Ovary (tissue), 9 donors: ENCODE results near the gene PPP6C. TPM values are rescaled to one million over a fixed set of nuclear protein-coding genes. Genes with fewer than 3 reads are reported as not detected.
"Not testable (repeated sequence)": the region's sequence is repeated elsewhere in the genome, so short reads cannot be mapped to it uniquely, and the experiment has no call there.

ENCODE experiments used
- DNase-seq, 5 donors: peaks; one replicate each; pipeline ENCODE4 v3.0.0-alpha.2; 2019 to 2020
- H3K27ac ChIP-seq, 2 donors: fragments of 200-600 bp; one replicate each; pipeline versions ENCODE4 v1.5.1 to v1.8.0; 2019 to 2022
- H3K27me3 ChIP-seq: fragments of 200-600 bp; one replicate; pipeline ENCODE4 v1.8.0; 2022
- H3K36me3 ChIP-seq: fragments of 200-600 bp; sonication (generic); one replicate; pipeline ENCODE4 v1.5.1; 2019
- H3K4me1 ChIP-seq: one replicate; pipeline ENCODE4 v1.8.1; 2013; ENCODE audit warnings: mild to moderate bottlenecking, moderate library complexity; ENCODE audit not compliant: insufficient read depth
- H3K4me3 ChIP-seq: fragments of 200-600 bp; sonication (generic); one replicate; pipeline ENCODE4 v1.5.1; 2017
- H3K9me3 ChIP-seq, 2 donors: fragments of 200-600 bp in 1 of 2; sonication (generic) in 1 of 2; one replicate each; pipeline versions ENCODE4 v1.5.1 to v1.8.1; 2013 to 2019; ENCODE audit warnings: mild to moderate bottlenecking in 1 of 2, moderate library complexity in 1 of 2
- CTCF ChIP-seq, 3 donors: fragments of 450-650 bp in 2 of 3; fragments of 200-600 bp in 1 of 3; IDR thresholded peaks; one replicate each; pipeline versions ENCODE4 v1.5.1 to v1.8.0; 2016 to 2022; ENCODE audit warnings: antibody characterized with exemption in 3 of 3, mild to moderate bottlenecking in 1 of 3
- EP300 ChIP-seq: sonication (generic); formaldehyde crosslinking; IDR thresholded peaks from one replicate; pipeline ENCODE4 v1.6.1; 2017; ENCODE audit warnings: antibody characterized with exemption
- POLR2A ChIP-seq: fragments of 450-650 bp; IDR thresholded peaks from one replicate; pipeline ENCODE4 v1.6.1; 2017; ENCODE audit warnings: antibody characterized with exemption, mild to moderate bottlenecking, moderate library complexity
- WGBS, 3 donors: extraction: QIAGEN DNeasy Blood & Tissue Kit in 1 of 3; methylation state at CpG; one replicate each; pipeline versions ENCODE4 v1.1.5 to v1.1.7; 2013 to 2017; 5-methylcytosine and 5-hydroxymethylcytosine counted together
- intact Hi-C, 4 donors: fragments of 100-400 bp; cut with DNase I; formaldehyde crosslinking; loops; one replicate each; pipeline versions ENCODE4 v1.11.0 to v1.15.1; 2022 to 2023
- polyA plus RNA-seq, 2 donors: library from polyadenylated mRNA; stranded (reverse); fragments of 200-250 nt in 1 of 2; fragments of 350-450 nt in 1 of 2; fragmentation: Illumina TruSeq in 1 of 2; extraction: RNeasy Lipid Tissue Mini Kit (QIAGEN cat#74804) in 1 of 2; gene quantifications; one replicate each; pipeline ENCODE4 v1.2.3, GENCODE V29; 2013 to 2014
- total RNA-seq, 7 donors: library from RNA; depleted of rRNA in 2 of 7; stranded (reverse); fragments of >200 nt in 2 of 7; fragmentation: NEBNext Ultra II Directional in 3 of 7; extraction: Animal tissue kit (Norgen Biotek cat#: 25700) in 3 of 7; gene quantifications; one replicate each; pipeline versions ENCODE4 v1.1.0 to v1.2.4, GENCODE V29; 2016 to 2023
- donor health status: DM: no; HTN: no; CAD: no; lungs with moderate emphysema.
- donor health status: DM: no; HTN: no; CAD: no.
- donor health status: Bipolar disorder and iron deficiency.
- donor health status: DM: yes; HTN: yes; CAD: no.
- donor health status: DM: no; HTN: no; CAD: no.
- donor health status: DM: yes; HTN: yes; CAD: no.

The PPP6C gene
- total and polyA plus RNA-seq, 9 donors: 18.2 to 46.6 (median 34.6) TPM

DNA sequence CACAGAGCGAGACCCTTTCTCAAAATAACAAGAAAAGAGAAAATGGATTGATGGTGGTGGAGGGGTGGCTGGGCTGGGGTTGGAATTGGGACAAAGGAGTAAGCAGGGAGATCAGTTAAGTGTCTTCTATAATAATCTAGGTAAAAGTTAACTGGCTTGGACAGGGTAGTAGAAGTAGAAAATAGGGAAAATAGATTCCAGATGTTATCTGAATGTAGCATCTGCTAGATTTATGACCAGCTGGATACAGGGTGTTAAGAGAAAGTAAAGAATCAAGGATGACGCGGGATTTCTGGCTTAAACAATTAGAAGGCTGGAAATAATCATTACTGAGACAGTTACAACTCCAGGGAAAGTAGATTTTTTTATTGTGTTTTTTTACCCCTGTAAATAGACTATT is 13.0 kb downstream of the PPP6C start:
- intact Hi-C loops: no loop called here
- H3K27ac ChIP-seq: no peak overlapping the region

DNA sequence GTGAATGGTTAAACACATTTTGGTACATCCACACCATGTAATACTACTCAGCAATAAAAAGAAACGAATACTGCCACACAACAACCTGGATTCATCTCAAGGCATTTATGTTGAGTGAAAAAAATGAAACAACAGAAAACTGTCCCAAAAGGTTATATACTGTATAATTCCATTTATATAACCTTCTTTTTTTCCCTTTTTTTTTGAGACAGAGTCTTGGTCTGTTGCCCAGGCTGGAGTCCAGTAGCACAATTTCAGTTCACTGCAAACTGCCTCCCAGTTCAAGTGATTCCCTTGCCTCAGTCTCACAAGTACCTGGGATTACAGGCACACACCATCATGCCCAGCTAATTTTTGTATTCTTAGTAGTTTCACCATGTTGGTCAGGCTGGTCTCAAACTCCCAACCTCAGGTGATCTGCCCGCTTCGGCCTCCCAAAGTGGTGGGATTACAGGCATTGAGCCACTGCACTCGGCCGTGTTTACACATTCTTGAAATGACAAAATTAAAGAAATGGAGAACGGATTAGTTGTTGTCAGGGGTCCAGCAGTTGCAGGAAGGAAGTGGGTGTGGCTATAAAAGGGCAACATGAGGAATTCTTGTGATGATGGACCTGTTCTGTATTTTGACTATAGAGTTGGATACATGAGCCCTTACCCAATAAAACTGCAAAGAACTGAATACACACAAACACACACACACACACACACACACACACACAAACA is 17.4 kb downstream of the PPP6C start:
- Histone ChIP-seq H3K27me3 (no peaks in the 10 kb centered on the region), H3K9me3 (no peaks in the 10 kb centered on the region), H3K36me3 (no peaks in the 10 kb centered on the region), H3K27ac (no peak overlapping the region), H3K4me1 (no peaks in the 10 kb centered on the region), H3K4me3 (no peak overlapping the region)
- no peak for DNase-seq
- TF ChIP-seq CTCF (IDR thresholded peaks at IDR 0.05) (no peak), EP300 (no peak), POLR2A (no peak)
- WGBS, 3 donors: 37 to 47% (median 44%) methylated on average over 6 of the region's 6 CpGs
- intact Hi-C loops: no loop called here

More for the DNA sequence above, 13.0 kb downstream of the PPP6C start:
- DNase-seq: no peak
- no peaks in the 10 kb centered on the region for H3K36me3 ChIP-seq
- 74 to 93% (median 86%) methylated on average over 3 of the region's 3 CpGs for WGBS, 3 donors
- H3K27me3 ChIP-seq: no peaks in the 10 kb centered on the region
- no peaks in the 10 kb centered on the region for H3K4me1 ChIP-seq
- H3K4me3 ChIP-seq: no peak overlapping the region
- TF ChIP-seq POLR2A (no peak), CTCF (IDR thresholded peaks at IDR 0.05) (no peak), EP300 (no peak)
- H3K9me3 ChIP-seq: no peaks in the 10 kb centered on the region

DNA sequence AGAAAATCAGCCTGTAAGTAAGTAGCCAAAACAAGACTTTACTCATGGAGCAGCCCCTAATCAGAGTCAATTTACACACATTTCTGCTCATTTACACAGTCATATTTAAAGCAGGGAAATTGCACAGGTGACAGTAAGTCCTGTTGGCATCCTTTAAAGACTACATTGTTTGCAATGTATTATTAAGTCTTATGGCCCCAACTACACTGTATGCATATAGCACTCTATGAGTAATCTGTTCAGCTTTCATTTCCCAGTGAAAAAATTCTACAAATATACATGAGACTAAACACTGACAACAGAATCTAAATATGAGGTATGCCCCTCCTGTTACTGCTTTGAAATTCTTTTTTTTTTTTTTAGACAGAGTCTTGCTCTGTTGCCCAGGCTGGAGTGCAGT is 19.7 kb downstream of the PPP6C start:
- TF ChIP-seq POLR2A: no peak
- Histone ChIP-seq H3K36me3 (no peaks in the 10 kb centered on the region), H3K4me3 (no peak overlapping the region), H3K4me1 (no peaks in the 10 kb centered on the region), H3K27me3 (no peaks in the 10 kb centered on the region), H3K9me3 (no peaks in the 10 kb centered on the region), H3K27ac (no peak overlapping the region)
- no peak for DNase-seq
- intact Hi-C loops: no loop called here

DNA sequence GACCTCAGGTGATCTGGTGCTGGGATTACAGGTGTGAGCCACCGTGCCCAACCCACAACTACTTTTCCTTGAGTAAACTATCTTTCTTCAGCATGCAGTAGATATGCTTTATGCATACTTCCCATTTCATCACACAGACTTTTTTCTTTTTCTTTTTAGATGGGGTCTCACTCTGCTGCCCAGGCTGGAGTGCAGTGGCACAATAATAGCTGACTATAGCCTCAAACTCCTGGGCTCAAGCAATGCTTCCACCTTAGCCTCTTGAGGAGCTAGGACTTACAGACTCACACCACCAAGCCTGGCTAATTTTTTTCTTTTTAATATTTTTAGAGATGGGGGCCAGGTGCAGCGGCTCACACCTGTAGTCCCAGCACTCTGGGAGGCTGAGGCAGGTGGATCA is 22.8 kb downstream of the PPP6C start:
- H3K36me3 ChIP-seq: no peaks in the 10 kb centered on the region
- no peak for TF ChIP-seq CTCF (IDR thresholded peaks at IDR 0.05)
- TF ChIP-seq POLR2A: no peak
- no peak for TF ChIP-seq EP300
- DNase-seq: no peak
- intact Hi-C loops: no loop called here
- H3K27me3 ChIP-seq: no peaks in the 10 kb centered on the region
- H3K4me1 ChIP-seq: no peaks in the 10 kb centered on the region
- 46 to 92% (median 81%) methylated on average over 2 of the region's 2 CpGs for WGBS, 3 donors
- no peaks in the 10 kb centered on the region for H3K9me3 ChIP-seq
- no peak overlapping the region for H3K4me3 ChIP-seq
- H3K27ac ChIP-seq: no peak overlapping the region

GRCh38 chr9:125162891-125163290 is 26.7 kb downstream of the PPP6C start:
- H3K4me1 ChIP-seq, DNase-seq, H3K27ac ChIP-seq, H3K36me3 ChIP-seq, H3K9me3 ChIP-seq, H3K27me3 ChIP-seq, intact Hi-C loops, H3K4me3 ChIP-seq: not testable (repeated sequence)
- 96 to 99% (median 98%) methylated on average over 6 of the region's 6 CpGs for WGBS, 3 donors
